GDM1 (cell line): ENCODE results near the gene CLSTN2.

Source experiments
- DNase-seq: peaks from one replicate; lab custom pipeline; 2025; lab: John Stamatoyannopoulos, UW

Gene CLSTN2

DNA sequence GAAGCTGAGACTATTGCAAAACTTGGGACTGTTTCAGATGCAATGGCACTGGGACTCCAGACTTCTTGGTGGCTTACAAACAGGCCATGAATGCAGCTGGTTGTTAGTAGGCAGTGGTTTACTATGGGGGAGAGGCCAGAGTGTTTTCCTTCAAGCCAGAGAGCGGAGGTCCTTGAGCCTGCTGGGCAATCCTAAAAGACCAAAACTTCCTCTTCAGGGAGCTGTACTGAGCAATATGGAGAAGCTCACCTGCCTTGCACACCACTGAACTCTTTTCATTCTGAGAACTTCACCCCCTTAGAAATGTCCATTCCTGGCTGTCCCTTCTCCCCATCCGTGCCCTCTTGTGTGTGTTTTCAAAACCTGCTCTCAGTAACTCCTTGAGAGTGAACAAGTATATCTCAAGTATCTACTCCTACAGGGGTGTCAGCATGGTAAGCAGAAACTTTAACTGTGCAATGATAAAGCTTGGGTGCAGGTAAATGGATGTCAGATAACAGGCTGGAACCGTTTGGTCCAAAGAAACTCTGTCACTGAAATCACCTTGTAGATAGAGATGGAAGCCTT, 213.9 kb downstream of the CLSTN2 start:
- no peak for DNase-seq

DNA sequence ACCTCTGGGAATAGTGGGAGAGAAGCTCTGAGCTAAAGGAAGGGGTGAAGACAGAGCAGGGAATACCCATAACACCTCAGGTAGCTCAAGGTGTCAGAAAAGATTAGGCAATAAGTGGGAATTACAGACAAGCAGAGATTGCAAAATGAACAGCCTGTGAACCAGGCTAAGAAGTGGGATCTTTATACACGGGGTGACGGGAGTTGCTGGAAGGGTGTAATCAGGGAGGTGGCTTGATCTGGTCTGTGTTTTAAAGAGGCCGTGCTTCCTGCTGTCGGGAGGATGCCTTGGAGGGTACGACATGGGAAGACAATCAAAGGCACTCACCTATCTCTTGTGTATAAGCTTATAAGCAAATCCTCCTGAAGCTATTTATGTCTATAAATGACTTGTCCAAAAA, 216.3 kb downstream of the CLSTN2 start:
- no peak for DNase-seq

DNA sequence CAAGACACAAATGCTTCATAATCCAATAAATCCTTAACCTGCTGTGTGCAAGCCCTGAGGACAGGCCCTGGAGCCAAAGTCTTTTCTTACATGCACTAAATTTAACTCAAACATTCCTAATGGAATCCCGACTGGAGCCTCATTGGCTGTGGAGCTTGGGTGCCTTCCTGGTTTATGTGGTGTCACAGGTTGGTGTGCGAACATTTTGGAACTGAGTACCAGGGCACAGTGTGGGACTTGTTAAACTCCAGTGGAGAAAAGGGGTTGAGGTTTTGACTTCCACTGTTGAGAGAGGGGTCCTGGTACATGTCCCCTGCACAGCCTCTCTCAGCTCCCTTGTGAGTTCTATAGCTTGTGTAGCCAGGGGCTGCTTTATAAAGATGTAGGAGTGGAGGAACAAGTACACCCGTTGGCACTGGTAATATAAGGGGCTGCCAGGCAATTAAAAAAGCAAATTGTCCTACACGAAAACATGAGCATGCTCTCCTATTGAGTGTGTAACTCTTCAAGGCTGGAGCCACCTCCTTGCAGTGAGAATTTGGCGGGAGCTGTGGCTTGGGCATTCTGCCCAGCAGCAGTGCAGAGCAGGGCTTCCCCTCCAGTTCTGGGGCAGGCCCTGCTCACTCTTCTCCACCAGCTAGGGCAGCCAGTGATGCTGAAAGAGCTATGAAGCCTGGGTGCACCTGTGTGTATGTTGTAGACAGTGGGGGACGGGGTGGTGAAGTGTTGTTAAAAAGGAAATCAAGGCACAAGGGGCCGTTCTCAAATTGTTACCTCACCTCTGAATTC, 218.1 kb downstream of the CLSTN2 start:
- no peak for DNase-seq

DNA sequence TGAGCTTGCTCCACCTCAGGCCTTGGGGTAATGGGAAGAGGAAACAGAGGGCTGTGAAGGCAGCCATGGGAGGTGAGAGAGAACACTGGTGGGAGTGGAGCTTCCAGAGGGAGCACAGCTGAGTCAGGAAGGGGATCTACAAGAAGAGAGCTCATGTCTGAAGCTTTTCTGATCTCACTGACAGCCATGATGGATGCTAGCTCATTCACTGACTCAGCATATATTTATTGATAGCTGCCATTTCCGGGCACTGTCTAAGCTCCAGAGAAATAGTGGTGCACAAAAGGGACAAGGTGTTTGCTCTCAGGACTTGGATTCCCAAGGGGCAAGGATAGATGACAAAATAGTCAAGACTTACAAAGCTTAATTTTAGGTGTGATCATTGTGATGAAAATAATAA, 218.8 kb downstream of the CLSTN2 start:
- no peak for DNase-seq

DNA sequence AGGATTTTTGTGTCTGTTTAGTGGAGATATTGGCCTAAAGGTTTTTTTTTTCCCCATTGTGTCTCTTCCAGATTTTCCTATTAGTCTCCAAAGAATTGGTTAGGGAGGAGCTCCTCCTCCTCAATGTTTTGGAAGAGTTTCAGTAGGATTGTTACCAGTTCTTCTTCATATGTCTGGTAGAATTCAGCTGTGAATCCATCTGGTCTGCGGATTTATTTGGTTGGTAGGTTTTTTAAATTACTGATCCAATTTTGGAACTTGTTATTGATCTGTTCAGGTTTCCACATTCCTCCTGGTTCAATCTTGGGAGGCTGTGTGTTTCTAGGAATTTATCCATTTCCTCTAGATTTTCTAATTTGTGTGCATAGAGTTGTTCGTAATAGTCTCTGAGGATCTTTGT, 222.2 kb downstream of the CLSTN2 start:
- no peak for DNase-seq

DNA sequence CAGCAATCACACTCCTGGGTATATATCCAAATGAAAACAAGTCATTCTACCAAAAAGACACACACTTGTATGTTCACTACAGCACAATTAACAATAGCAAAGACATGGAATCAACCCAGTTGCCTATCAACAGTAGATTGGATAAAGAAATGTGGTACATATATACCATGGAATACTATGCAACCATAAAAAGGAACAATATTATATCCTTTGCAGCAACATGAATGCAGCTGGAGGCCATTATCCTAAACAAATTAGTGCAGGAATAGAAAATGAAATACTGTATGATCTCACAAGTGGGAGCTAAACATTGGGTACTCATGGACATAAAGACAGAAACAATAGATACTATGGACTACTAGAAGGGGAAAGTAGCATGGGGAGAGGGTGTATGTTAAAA, 224.7 kb downstream of the CLSTN2 start:
- DNase-seq: no peak

DNA sequence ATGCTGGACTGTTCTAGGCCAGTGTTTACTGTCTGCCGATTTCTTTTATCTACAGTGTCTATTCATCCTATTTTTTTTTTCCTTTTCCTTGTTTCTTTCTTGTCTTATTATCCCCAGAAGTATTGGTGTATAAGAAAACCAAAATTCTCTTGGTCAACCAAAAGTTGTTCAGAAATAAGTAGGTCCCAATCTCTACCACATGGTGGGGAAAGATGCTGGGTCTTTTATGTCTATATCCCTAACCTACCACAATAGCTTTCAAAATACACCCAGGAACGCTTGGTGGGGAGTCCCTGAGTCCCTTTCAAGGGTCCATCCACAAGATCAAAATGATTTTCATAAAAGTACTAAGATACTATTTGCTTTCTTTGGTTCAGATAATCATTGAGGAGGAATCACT, 225.6 kb downstream of the CLSTN2 start:
- no peak for DNase-seq

DNA sequence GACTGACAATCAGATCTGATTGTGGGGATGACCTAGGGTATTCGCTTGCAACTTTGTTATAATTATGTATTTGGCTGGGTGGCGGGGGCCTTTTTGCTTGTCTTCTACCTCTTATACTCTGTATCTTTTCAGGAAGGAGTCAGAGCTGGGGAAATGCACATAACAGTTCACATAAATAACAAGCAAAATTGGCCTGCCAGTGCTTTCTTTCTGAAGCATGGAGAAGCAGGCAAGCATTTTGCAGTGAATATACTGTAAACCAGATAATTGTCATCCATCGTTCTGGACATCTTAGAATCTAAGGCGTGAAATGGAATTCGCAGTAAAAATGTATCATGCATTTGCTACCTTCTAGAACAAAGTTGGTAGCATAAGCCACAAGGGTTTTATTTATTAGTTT, 227.6 kb downstream of the CLSTN2 start:
- DNase-seq: no peak

DNA sequence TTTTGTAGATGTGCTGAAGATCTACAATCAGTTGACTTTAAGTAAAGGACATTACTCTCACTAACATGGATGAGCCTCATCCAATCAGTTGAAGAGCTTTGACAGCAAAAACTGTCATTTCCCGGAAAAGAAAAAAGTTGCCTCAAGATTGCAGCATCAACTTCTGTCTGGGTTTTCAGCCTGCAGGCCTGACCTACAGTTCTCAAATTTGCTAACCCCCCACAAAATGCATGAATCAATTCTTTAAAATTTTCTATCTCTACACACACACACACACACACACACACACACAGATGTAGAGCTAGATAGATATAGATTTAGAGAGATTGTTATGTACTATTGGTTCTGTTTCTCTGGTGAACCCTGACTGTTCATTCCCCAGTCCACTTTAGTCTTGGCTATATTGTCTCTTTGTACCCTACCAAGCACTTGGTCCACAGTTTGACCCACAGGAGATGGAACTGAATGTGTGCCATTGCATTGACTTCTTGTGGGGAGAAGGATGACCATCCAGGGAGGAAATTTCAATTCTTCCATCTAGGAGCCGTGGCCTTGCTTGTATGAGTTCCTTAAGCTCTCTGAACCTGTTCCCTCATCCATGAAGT, 228.3 kb downstream of the CLSTN2 start:
- DNase-seq: no peak

DNA sequence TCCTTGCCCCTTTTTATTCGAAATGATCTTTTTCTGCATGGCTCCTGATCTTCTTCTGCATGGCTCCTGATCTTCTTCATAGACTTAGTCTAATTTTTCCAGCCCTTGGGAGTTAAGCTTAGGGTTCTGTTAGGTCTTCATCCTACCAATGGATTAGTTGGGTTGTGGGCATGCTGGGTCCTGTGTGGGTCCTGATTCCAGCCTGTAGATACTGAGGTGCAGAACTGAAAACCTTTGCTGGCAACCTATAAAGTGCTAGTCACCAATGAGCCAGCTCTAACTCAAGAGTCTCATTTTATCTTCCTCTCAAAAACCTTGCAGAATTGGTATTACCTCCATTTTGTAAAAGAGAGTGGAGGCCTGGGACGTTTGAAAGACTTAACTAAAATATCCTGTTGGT, 229.2 kb downstream of the CLSTN2 start:
- DNase-seq: no peak

DNA sequence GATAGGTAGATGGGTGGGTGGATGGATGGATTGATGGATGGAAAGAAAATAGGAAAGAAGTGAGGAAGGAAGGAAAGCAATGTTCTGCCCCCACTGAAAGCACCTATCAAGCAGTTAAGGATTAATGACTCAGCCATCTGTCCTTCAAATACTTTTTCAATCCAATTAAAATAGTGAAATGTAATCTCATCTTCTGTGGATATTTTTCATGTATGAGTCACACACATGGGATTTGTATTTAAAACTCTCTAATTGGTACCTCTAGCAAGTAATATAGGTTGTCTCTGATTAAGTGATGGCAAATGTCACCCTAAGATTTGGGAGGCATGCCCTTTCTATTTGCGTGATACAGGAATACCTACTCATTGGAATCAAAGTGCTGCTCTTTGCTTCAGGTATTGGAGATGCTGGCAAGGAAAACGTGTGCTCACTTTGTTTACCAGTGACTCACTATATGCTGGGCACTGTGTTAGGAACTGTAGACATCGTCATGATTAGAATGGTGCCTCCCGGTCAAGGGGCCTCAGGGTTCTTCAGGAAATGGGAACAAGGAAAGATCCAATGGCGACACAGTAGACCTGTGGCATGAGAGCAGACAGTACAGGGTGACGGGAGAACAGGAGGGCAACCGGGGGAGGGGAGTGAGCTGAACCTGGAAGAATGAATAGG, 230.1 kb downstream of the CLSTN2 start:
- DNase-seq: no peak

DNA sequence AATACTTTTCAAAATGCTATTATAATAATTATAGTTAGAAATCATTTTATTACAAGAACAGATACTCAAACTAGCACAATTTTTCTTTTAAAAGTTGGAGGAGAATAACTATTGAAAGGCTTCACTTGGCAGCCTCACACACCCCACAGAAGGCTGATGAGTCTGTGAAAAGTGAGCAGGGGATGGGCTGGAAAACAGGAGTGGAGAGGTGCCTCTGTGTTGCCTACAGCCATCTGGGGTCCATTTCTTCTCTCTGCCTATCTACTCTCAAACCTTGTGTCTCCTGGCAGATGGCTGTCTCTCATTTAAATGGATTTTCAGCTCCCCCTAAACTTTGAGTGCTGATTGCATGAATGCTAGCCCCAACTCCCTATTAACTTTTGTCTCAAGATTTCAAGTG, 230.8 kb downstream of the CLSTN2 start:
- no peak for DNase-seq

DNA sequence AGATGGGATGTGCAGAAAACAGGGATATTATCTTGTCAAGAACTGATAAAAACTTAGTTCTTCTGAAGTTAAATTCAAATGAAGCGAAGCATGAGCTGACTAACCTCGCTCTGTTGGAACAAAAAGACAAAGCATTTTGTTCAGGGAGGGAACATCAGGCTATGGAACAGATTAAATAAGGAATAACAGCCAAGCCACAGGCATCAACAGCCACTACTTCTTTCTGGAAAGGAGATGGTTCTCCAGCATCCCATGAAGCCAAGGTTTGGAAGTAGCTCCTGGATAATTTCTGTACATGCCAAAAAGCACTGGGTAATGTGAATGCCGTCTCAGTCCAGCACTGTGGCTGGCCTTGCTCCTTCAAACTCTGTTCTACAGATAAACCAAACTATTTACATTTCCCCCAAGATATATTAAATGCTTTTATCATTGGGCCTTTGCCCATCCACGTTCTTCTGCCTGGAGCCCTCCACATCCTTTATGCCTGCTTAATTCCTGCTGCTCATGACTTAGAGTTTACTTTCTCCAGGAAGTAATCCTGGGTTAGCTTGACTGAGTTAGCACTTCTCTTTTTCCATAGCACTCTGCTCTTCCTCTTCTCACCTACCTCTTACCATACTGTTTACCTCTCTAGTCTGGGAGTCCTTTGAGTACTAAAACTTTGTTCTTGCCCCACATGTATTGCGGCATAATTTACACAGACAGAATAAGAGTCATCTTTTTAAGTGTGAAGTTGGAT, 232.0 kb downstream of the CLSTN2 start:
- DNase-seq: no peak

DNA sequence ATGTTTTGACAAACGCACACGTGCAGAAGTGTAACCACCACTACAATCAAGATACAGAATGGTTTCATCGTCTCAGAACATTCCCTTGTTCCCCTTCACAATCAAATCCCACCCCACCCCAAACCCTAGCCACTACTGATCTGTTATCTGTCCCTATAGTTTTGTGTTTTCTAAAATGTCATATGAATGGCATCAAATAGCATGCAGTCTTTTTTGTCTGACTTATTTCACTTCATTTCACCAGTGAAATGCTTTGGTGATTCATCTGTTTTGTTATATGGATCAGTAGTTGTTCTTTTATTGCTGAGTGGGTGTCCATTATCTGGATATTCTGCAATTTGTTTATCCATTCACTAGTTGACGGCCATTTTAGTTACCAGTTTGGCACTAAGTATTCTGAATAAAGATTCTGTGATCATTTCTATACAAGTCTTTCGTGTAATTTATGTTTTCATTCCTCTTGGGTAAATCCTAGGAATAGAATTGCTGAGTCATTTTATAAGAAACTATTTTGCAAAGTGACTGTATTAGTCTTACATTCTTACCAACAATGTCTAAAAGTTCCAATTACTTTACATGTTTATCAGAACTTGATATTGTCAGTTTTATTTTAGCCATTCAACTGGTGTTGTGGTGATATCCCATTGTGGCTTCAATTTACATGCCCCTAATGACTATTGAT, 232.8 kb downstream of the CLSTN2 start:
- DNase-seq: no peak

DNA sequence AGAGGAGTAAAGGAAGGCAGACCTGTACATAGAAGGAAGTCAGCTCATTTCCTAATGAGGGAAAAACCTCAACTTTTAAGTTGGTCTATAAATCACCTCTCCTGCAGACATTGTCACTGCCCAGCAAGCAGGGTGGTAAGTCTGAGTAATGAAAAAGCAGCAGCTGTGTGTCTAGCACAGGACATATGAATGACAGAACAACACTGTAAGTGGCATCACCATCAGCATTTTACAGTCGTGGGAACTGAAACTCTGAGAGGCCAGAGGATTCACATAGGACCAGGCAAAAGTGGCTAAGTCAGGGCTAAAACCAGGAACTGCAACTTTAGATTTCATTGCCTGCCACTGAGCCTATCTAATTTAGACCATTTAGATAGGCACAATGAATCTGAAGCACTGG, 235.6 kb downstream of the CLSTN2 start:
- DNase-seq: no peak

DNA sequence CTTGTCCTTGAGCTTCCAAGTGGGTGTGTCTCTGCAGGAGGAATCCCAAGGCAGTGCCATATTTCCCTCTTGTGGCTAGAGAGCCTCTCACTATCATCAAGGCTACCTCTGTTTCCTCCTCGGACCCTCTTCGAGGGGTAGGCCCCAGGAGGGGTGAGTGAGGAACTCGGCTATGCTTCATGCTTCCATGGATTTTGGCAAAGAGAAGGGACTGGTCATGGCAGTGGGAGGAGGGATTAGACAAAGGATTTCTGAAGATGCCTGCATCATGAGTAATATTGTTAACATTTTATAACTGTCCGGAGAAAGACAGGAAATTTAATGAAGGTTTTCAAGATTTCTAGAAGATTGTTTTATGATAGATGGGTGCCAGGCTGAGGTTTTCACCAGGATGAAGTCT, 241.5 kb downstream of the CLSTN2 start:
- DNase-seq: no peak

DNA sequence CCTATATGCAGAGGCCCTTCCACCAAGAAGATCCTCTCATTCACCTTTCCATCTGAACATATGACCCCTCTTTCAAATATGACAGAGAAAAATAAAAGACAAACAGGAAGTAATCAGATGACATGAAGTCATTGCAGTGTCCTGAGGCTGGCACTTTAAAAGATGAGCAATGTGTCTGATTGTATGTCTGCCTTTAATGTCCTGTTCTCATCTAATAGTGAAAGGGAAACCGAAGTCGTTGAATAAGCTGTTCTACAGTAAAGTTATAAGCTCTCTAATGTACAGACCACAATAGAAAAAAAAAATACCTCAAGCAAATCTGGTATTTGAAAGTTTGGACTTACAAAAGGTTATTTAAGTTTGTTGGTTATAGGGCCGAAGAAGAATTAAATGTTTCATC, 243.0 kb downstream of the CLSTN2 start:
- no peak for DNase-seq

DNA sequence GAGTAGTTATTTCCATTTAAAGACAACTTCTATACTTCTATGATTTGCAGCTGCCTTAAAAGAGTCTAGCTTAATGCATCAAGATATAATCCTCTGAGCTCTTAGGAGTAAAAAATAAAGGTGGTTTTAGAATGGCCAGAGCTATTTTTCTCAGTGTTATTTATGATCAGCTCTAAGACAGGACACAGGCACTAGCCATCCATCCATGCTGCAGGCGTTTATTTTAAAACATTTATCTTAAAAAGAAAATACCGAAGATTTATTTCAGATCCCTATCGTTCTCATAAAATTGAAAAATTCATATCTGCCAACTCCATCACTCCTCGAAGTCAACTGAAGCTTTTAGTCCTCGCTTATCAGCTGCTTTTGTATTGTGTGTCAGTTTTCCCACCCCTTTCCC, 243.5 kb downstream of the CLSTN2 start:
- no peak for DNase-seq

DNA sequence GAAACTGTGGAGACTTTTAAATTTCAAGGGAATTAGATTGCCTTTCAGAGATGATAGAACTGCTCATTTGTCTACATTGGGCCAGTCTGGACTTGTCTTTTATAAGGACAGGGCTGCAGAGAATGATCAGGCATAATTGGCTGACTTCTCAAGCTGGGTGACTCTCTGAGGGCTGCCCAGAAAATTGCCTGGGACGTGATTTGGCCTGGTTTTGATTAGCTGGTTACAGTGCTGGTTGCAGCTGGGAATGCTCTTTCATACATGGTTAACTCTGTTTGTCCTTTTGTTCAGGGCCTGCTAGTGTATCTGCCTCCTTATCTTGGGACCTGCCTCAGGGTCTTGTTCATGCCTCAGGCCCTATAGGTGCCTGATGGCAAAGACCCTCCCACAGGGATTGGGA, 245.6 kb downstream of the CLSTN2 start:
- DNase-seq: no peak

DNA sequence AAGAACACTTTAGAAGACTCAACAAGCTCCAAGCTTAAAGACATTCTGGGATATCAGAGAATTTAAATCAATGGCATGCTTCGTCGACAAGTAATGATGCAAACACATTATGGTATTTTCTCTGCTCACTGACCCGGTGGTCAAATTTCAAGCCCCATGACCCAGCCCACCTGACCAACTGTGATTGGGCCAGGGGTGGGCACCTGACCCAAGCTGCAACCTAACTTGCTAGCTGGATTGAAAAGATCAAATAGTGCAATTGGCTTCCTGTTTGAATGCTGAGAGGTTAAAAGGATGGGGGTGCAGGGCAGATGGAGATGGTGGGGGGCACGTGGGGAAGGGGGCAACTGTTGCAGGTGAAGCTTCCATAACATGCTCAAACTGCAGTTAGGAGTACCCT, 250.4 kb downstream of the CLSTN2 start:
- DNase-seq: no peak

DNA sequence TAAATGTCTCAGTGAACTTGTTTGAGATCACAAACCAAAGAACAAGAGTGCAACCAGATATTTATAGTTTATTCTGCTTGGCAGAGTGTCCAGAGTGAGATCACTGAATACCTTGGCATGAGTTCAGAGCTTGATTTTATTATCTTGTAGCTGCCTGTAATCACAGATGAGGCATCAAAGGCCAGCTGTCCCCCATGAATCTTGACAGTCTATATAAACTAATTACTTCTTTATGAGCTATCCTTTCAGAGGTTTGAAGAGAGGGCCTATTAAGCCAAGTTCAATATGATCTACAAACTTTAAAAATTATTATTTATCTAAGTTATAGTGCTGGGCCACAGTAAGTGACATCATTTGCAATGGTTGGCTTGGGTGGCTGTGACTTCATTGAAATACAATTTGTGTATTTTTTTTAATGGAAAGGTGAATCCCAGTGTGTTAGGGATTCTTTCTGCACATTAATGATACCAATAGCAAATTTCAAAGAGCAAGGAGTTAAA, 251.5 kb downstream of the CLSTN2 start:
- no peak for DNase-seq

DNA sequence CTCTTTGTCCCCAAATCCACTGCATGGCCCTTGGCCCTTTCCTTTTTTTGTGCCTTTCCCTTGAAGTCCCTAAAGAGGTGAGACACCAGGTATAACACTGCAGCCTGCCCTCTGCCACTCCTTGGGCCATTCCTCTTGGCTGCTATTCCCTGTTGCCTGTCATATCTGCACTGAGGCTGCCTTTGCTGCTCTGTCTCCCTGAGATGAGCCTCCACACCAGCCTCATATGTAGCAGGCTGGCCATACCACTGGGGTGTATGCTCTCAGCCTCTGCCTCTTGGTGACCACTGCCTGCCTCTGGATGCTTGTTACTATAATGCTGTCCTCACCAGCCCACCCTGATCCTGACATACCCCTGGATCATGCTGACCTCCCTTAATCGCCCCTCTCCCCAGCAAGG, 252.0 kb downstream of the CLSTN2 start:
- no peak for DNase-seq
